ENCODE measurements around the gene PHOSPHO1.

GRCh38 chr17:49278076-49278475 is 47.5 kb upstream of the PHOSPHO1 start:
- TF ChIP-seq CTCF (conservative IDR thresholded peaks at IDR 0.05 in 1 of 2, IDR thresholded peaks at IDR 0.05 in 1 of 2; ENCODE audit: low read depth in 1 of 2, low read length in 2 of 2) (no peak), EZH2 (IDR thresholded peaks at IDR 0.05; ENCODE audit: low read length, missing control alignments) (no peak)

All from fibroblast of lung (primary cell).